Right renal cortex interstitium (tissue), 3 donors: Measurements from ENCODE around the gene CXCR6. TPM values are rescaled to one million over a fixed set of nuclear protein-coding genes. Genes with fewer than 3 reads are reported as not detected.

Experiments
- polyA plus RNA-seq, 3 donors: library from polyadenylated mRNA; unstranded; fragments of 120-200 nt; gene quantifications; one replicate each; pipeline ENCODE4 v1.2.1, GENCODE V29; 2013; ENCODE audit not compliant: insufficient read length in 3 of 3

CXCR6 gene
- polyA plus RNA-seq, 3 donors, result 0.19 to 0.28 (median 0.27) TPM

Other genes starting within 250 kb of the CXCR6 start
- gene SLC6A20, start 146.9 kb upstream of the CXCR6 start, polyA plus RNA-seq, result under 1 TPM; 0.07 to 0.18 (median 0.12) TPM
- gene LZTFL1, start 101.3 kb upstream of the CXCR6 start, polyA plus RNA-seq, result 10 to 100 TPM; 61.9 to 73.8 (median 71.6) TPM
- gene CCR9, start 56.9 kb upstream of the CXCR6 start, polyA plus RNA-seq, result under 1 TPM in 2 of 3 donors, not detected in 1; 0.11 to 0.12 TPM
- 10 to 100 TPM; 16.7 to 18.5 (median 18.5) TPM for gene FYCO1, start 52.4 kb downstream of the CXCR6 start, polyA plus RNA-seq
- gene XCR1, start 84.0 kb downstream of the CXCR6 start, polyA plus RNA-seq, result under 1 TPM; 0.12 to 0.26 (median 0.18) TPM